NCI-H1105 treated with DMSO at 0.1 percent for 48 hours (cell line): Measurements from ENCODE around the gene BMP8A.
"Not testable (repeated sequence)": the region's sequence is repeated elsewhere in the genome, so short reads cannot be mapped to it uniquely, and the experiment has no call there.

Experiments
- DNase-seq: peaks from one replicate; lab custom pipeline; 2025; lab: John Stamatoyannopoulos, UW

The BMP8A gene

DNA sequence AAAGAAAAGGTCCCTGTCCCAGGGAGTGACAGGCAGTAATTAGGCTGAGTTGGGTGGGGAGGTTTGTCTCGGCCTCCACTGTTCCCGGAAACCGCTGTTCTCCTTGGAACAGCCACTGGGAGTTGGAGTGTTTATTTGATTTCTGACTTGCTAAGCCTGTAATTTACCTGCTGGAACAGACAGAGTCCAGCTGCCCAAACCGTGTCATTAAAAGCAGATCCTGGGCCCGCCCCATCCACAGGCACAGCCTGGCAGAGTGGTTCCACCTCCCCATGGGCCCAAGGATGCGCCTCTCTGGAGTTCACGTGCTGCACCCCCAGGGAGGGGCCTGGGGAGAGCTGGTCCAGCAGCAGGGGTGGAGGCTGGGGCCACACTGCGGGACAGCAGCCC, 35.7 kb downstream of the BMP8A start:
- not testable (repeated sequence) for DNase-seq

DNA sequence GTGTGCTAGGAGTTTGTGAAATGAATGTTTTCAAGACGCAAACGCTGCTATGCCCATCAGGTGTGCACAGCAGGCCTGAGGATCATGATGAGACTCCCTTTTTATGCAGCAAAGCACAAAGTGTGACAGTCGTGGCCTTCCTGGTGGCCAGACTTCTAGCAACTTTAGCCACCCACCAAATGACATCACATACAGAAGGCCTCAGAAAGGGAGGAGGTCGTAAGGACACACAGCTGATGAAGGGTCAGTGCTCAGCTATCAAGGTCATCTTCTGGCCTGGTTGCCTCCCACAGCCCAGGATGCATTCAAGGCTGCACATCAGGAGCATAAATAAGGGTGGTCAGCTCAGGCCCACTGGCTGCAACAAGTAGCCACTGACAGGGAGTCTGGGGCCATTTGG, 36.6 kb downstream of the BMP8A start:
- no peak for DNase-seq

DNA sequence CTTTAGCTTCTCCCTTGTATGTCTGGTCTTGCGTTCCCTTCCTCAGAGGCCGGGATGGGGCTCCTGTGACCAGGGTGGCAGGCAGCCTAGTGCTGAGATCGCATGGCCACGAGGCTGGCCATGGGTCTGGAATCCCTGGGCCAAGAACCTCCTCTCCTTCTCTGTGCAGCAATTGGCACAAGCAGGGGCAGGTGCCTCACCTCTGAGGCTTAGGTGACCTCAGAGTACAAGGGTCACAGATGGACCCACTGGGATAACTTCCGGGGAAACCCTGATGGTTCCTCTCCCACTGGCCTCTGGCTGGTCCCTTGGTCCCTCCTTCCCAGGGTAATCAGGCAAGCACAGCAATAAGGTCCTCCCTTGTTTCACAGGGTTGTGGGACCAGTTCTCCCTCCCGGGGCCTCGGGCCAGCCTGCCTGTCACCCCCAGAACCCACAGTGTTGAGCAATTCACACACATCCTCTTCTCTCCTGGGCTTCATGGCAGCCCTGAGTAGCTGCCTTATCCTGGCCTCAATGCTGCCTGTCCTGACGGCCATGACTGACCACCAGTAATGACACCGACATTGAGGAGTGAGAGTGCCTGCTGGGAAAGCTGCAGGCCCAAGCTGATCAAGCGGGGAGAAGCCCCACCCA, 38.6 kb downstream of the BMP8A start:
- DNase-seq: no peak

DNA sequence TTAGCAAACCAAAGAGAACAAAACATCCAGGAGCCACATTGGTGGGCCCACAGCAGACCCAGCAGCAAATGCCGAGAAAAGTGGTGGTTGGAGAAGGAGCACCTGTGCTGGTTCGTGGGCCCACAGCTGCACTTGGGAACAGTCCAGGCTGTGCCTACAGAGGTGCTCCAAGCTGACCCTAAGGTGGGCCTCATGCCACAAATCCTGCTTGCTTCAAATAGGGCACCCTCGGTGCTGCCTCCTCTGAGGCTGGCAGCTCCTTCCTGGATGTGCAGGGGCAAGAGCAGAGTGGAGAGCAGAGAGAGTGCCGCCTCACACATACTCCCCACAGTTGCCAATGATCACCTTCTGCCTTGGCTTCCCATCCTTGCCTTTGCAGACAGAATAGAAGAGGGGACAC, 40.1 kb downstream of the BMP8A start:
- no peak for DNase-seq

DNA sequence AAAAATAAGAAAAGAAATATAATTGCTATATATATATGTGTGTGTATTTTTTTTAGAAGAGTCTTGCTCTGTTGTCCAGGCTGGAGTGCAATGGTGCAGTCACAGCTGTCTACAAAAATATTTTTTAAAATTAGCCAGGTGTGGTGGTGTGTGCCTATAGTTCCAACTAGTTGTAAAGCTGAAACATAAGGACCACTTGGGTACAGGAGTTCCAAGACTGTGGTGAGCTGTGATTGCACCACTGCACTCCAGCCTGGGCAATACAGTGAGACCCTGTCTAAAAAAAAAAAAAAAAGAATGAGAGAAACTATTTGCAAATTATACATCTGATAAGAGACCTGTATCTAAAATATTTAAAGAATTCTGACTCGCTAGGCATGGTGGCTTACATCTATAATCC, 42.0 kb downstream of the BMP8A start:
- no peak for DNase-seq

DNA sequence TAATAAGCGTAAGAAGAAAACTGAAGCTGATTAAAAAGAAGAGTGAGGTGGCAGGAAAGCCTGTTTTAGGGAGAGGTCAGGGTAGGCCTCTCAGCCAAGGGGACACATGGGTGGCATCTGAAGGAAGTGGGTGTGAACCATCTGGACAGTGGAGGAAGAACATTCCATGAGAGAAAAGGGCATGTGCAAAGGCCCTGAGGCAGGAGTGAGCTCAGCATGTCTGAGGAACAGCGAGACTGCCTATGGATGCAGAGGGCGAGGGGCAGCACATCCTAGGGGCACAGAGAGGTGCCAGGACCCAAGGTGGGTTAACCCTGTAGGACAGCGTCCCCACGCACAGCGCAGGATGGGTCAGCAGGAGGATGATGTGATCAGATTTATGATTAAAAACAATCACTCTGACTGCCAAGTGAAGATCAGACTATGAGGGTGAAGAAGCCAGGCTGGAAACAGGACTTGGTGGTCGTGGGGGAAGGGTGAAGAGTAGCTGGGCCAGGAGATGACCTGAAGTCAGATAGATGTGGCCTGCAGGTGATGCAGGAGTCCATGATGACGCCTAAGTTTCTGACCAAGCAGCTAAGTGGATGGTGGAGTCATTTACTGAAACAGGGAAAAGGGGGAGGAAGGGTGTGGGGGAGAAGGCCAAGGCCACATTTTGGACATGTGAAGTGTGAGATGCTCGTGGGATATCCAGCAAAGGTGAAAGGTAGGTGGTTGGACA, 47.3 kb downstream of the BMP8A start:
- no peak for DNase-seq

DNA sequence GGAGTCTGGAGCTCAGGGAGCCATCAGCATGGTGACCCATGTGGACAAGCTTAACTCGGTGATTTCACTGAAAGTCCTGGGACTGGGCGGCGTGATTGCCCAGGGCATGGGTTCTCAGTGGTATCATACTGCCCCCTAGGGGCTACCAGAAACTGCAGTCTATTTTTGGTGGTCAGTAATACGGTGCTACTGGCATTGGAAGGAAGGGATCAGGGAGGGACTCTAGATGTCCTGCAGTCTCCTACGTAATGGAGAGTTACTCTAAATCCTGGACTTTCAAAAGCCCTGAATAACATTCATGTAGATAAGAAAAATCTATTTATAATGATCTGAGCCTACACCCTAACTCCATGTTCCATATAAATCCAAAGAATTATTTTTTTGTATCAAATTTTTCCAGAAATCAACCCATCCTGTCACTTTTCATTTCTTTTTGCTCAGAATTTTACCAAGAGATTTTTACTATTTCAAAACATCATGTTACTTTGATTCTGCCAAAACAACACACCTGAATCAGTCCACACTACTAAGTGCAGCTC, 47.9 kb downstream of the BMP8A start:
- peak; percentile 51 for DNase-seq

DNA sequence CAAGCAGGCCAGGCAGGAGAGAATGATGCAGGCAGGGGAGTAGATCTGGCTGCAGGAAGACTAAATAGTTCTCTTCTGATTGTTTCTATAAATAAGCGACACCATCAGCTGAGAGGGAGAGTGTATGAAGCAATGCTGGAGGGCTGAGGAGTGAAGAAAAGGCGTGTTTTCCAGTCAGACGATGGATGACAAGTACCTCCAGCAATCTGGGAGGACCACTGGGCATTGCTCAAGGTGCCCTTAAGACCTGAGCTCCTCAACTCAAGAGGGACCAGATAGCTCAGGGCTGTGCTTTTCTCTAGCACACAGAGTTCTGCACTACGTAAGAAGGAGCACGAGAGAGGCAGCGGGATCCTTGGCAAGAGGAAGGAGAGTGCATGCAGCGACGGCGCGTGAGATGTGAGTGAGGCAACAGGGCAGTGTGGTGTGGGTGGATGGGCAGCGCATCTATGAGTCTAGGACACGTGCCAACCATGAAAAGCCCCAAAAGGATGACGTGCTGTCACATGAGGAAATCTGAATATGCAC, 49.1 kb downstream of the BMP8A start:
- DNase-seq: no peak

DNA sequence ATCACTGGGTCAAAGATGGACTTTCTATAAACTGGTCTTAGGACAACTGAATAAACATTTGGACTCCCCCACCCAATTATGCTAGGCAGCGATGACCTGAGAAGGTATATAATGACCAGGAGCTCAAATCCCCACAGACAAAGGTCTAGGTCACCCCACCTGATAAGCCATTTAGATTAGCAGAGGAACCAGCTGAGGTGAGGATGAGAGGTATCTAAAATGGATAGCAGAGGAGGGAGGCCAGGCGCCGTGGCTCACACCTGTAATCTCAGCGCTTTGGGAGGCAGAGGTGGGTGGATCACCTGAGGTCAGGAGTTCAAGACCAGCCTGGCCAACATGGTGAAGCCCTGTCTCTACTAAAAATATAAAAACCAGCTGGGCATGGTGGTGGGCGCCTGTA, 51.5 kb downstream of the BMP8A start:
- no peak for DNase-seq

DNA sequence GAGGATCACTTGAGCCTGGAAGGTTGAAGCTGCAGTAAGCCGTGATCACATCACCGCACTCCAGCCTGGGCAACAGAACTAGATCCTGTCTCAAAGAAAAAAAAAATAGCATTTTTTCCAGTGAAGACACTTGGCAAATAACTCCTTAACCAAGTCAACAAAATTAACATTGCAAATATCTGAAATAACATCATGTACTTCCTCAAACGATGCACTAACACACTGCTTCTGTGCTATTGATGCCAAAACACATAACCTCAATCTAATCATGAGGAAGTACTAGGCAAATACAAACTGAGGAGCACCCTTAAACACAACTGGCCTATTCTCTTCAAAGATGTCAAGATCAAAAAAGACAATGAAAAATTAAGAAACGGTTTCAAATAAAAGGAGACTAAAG, 52.9 kb downstream of the BMP8A start:
- DNase-seq: no peak

DNA sequence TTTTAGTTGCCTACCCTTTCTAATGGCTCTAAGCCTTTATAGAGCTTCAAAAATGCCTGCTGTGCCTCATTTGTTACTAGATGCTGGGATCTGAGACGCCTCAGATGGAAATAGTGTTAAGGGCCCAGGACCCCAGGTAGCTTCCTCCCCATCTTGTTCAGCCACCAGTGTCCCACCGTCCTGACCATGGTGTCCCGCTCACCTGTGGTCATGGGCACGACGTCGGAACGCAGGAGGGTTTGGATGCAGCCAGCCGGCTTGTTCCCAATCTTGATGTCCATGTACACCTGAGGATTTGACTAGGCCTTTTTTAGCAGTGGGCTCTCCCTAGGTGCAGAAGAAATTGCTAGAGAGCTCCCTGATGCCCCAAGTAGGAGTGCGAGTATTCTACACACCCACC, 54.1 kb downstream of the BMP8A start:
- DNase-seq: no peak

DNA sequence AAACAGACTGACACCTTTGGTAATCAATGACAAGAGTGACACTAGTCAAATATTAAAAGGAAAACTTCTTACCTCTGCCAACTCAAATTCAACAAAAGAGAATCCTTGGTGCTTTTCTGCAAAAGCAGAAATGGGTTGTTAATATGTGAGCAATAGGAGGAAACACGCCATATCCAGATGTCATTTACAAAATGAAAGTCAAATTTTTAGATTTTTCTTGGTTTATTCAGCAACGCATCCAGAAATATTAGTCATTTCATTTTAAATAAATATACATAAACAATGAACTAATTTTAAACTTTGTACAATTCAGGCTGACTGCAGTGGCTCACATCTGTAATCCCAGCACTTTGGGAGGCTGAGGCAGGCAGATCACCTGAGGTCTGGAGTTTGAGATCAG, 62.8 kb downstream of the BMP8A start:
- no peak for DNase-seq

DNA sequence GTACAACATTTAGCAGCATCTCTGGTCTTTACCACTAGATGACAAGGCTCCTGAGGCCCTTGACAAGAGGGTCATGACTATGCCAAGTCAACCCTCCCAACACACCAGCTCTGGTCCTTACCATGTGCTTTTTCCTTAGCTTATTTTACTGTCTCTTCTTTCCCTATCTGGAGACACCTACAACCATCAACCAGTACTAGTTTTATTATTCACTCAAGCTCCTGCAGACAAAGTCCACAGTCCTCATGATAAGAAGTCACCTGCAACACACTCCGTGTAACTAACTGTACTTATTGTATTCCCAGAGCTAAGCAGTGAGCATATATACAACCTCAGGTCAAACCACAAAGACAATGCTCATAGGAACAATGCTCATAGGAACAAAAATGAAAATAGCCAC, 69.8 kb downstream of the BMP8A start:
- no peak for DNase-seq

DNA sequence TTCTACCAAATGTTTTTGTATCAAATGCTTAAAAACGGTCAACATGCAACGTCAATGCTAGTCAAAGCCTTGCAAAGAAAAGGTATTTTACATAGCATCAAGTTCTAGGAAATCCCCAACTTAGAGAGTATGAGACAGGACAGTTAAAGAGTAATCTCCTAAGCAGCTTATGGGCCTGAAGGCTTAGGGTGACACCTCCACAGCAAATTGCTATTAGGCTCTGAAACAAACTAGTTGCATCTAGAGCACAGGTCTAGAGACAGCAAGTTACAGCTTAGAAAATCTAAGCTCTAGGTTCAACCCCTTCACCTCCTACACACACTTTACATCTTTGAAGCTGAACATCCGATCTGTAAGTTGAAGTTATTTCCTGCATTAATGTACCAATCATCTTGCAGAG, 71.5 kb downstream of the BMP8A start:
- DNase-seq: no peak

DNA sequence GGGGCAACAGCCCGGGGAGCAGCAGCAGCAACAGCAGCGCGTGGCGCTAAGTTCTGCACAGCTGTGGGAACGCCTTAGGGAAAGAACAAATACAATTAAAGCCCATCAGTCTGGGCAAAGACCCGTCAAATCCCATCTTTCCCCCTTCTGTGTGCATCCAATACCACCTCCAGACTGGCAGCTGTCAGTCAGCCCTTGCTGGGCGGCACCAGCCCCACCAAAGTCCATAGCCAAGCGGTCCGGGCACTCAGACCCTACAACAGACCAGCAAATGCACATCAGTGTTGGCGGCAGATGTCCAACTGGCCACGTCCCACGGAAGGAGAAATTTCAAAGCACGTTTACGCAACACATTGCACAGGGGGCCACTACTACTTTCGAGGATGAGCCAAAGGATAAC, 72.2 kb downstream of the BMP8A start:
- no peak for DNase-seq

DNA sequence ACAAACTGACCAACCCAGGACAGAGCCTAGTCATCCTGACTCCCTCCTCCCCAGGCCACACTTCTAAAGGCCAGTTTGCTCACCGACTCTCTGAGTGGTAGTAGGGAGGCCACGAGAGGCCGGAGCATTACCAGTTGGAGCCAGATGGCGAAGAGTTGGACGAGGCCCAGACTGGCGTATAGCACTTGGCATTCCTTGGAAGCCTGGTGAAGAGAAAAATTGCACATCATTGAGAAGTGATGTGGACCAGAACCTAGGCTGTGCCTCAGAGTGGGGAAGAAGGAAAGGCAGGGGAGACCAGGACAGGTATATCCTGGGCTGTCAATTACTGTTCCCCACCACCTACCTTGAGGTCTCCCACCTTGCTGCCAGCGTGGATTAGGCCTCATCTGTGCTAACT, 72.9 kb downstream of the BMP8A start:
- DNase-seq: no peak

DNA sequence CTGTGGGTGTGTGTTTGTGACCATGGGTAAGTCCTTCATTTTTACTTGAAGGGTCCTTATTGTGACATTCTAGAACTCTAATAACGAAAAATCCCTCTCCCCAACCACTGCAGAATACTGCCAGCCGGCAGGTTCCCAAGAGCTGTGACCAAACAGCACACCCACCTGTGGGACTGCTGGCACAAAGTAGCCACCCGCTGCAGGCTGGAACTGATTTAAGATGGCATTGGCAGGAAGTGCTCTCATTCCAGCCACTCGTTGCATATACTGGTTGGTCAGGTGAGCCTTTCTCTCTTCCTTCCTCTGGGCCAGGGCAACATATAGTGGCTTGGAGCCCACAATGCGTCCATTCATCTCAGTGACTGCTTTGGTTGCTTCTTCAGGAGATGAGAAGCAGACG, 73.5 kb downstream of the BMP8A start:
- DNase-seq: no peak

DNA sequence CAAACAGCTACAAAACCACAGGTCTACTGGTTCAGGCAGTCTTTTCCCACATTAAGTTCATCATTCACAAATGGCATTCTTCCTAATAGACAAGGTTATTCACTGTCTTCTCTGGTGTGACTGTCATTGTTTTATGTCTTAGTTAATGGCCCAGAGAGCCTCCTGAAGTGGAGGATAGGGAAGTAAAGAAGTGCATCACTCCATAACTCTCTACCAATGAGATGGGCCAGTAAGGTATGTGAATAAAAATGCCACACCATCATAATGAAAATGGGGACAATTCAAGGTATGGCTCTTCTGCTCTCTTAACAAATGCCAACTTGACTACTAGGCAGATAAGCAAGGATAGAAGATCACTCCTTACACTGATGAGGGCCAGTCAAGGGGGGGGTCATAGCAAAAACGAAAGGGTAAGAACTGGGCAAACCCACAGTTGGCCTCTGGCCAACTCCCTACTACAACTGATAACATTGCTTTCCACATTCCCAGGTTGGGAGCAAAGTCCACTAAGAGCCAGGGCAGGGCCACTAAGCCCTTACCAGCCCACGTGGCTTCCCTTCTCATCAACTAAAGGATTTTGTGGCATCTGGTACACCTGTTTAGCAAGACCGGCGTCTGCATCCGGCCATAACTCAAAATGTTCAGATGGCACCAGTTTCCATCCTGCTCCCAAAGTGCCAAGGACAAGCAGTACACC, 75.2 kb downstream of the BMP8A start:
- DNase-seq: no peak

DNA sequence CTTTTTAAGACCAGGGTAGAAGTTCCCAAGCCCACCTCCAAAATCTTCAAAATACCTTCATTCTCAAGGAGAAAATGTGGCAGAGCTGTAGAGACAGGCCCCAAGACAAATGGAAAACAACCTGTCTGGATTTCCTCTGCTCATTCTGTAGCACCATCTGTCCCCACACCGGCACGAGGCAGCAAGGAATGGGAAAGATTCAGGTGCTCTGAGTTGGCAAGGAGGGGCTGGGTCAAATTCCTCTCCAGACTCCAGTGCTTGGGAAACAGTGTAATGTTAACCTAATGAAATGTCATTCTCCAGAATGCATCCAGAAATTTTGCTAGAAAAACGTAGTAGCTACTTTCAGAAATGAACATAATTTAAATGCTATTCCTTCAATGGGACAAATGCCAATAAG, 75.9 kb downstream of the BMP8A start:
- no peak for DNase-seq

DNA sequence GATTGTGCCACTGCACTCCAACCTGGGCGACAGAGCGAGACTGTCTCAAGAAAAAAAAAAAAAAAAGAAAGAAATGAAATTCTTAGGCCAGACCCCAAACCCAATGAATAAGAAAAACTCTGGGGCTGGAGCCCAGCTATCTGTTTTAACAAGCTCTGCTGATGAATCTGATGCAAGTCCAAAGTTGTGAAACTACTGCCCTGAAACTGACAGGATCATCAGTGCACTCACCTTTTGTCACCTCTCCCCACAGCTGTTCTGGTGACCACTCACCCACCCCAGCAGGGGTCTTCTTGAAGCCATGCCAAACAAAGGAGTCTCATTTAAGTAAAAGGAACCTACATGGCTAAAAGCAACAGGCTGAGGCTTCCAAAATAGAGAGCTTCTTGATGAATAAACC, 76.8 kb downstream of the BMP8A start:
- DNase-seq: no peak

DNA sequence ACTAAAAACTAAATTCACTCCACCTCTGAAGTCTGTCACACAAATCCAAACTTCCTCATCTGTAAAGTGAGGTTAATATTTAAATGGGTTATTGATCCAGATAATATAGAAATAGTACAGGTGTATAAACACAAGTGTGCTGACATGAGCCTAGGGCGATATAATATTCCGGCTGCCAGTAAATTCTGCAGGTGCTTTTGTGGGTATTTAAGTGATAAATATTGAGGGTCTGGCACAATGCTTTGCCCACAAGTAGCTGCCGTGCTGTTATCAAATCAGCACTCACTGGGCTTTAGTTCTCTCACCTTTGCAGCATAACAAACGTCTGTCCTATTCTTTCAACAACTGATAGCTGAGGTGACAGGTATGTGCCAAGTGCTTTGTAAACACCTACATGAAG, 77.6 kb downstream of the BMP8A start:
- no peak for DNase-seq

DNA sequence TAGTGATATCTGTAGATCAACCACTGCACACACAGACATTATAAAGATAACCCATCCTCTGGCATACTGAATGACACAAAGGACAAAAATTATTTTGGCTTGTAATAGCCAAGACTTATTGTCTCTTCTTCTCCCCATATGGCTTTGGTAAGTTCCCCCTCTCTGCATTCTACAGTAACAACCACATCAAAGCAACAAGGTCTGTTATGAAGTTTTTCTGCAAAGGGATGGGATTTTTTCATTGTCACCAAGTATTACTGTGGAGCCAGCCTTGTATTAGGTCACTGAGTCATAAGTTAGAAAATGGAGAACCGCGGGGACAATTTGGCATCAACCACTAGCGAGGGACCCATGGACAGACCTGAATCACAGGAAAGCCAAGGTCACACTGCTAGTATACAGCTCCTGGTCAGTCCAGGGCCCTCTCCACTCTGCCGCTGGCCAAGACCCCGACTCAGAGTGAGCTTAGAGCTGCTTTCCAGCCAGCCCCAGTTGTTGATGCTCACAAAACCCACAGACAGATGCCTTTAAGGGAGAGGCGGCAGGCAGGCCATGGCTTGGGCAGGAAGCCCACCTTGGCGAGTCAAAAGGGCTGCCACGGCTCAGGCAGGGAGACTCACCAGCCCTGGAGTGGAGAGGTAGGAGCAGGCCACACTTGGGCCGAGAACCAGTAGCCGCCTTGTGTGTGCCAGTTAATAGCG, 79.2 kb downstream of the BMP8A start:
- DNase-seq: no peak

DNA sequence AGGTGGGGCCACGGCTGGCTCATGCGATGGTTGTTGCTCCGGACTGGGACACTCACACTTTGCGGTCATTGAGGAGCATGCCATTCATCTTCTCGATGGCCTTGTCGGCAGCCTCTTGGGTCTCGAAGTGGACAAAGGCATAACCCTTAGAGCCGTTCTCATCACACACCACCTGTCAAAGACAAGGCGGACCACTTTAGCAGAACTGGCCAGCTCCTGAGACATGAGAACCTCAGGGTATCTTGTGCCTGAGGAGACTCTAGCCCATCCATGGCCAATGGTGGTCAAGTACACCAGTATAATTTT, 79.7 kb downstream of the BMP8A start:
- DNase-seq: no peak
